ENCODE measurements around the gene ARSB. TPM values are rescaled to one million over a fixed set of nuclear protein-coding genes. Genes with fewer than 3 reads are reported as not detected.

The ARSB gene
- total RNA-seq, 1 experiment from 2014 or later, result 5.2 TPM

GRCh38 chr5:78777901-78778300, 207.2 kb downstream of the ARSB start:
- DNase-seq (ENCODE audit: unreplicated experiment), result no peak
- intact Hi-C loops (cut with micrococcal nuclease), result no loop called here
- no peak for TF ChIP-seq CTCF (IDR thresholded peaks at IDR 0.05; ENCODE audit: unreplicated experiment)
- POLR2A ChIA-PET, result interaction anchor here (0.7 to 1.2 kb wide), 3 partner anchors 30 to 291 kb away, joined by 3 read pairs; no protein-coding TSS in a partner anchor
- H3K4me1 Mint-ChIP-seq (ENCODE audit: insufficient read depth, unreplicated experiment), result peaks cover 18% of the 10 kb centered on the region
- no peaks in the 10 kb centered on the region for H3K36me3 Mint-ChIP-seq (ENCODE audit: insufficient read depth, unreplicated experiment)
- H3K9me3 Mint-ChIP-seq (ENCODE audit: unreplicated experiment), result no peaks in the 10 kb centered on the region
- BruUV-seq (replicated peaks), result no TSS peak
- no peak overlapping the region for H3K27ac Mint-ChIP-seq (ENCODE audit: low read depth, unreplicated experiment)
- no peaks in the 10 kb centered on the region for H3K27me3 Mint-ChIP-seq (ENCODE audit: insufficient read depth, unreplicated experiment)
- no peak overlapping the region for H3K4me3 Mint-ChIP-seq (ENCODE audit: unreplicated experiment)
- CTCF ChIA-PET, result no interaction called here

- no peaks in the 10 kb centered on the region for H3K9me3 Mint-ChIP-seq (ENCODE audit: unreplicated experiment)
- POLR2A ChIA-PET, result no interaction called here
- H3K4me1 Mint-ChIP-seq (ENCODE audit: insufficient read depth, unreplicated experiment), result peaks cover 18% of the 10 kb centered on the region
- CTCF ChIA-PET, result interaction anchor here (0.6 kb wide), 2 partner anchors 73 to 1622 kb away, joined by 3 read pairs; no protein-coding TSS in a partner anchor
- BruUV-seq (replicated peaks), result no TSS peak
- no peak for TF ChIP-seq CTCF (IDR thresholded peaks at IDR 0.05; ENCODE audit: unreplicated experiment)
- H3K27ac Mint-ChIP-seq (ENCODE audit: low read depth, unreplicated experiment), result no peak overlapping the region
- no peak for DNase-seq (ENCODE audit: unreplicated experiment)
- H3K4me3 Mint-ChIP-seq (ENCODE audit: unreplicated experiment), result no peak overlapping the region
- no peaks in the 10 kb centered on the region for H3K27me3 Mint-ChIP-seq (ENCODE audit: insufficient read depth, unreplicated experiment)
- intact Hi-C loops (cut with micrococcal nuclease), result no loop called here
- H3K36me3 Mint-ChIP-seq (ENCODE audit: insufficient read depth, unreplicated experiment), result no peaks in the 10 kb centered on the region
Measured at GRCh38 chr5:78776637-78777036, 208.5 kb downstream of the ARSB start.

GRCh38 chr5:78773655-78774054, 211.5 kb downstream of the ARSB start:
- no TSS peak for BruUV-seq (replicated peaks)
- H3K27me3 Mint-ChIP-seq (ENCODE audit: insufficient read depth, unreplicated experiment), result no peaks in the 10 kb centered on the region
- peaks cover 5% of the 10 kb centered on the region for H3K4me1 Mint-ChIP-seq (ENCODE audit: insufficient read depth, unreplicated experiment)
- H3K4me3 Mint-ChIP-seq (ENCODE audit: unreplicated experiment), result no peak overlapping the region
- POLR2A ChIA-PET, result no interaction called here
- no peak for DNase-seq (ENCODE audit: unreplicated experiment)
- CTCF ChIA-PET, result no interaction called here
- no peak overlapping the region for H3K27ac Mint-ChIP-seq (ENCODE audit: low read depth, unreplicated experiment)
- H3K9me3 Mint-ChIP-seq (ENCODE audit: unreplicated experiment), result no peaks in the 10 kb centered on the region
- no peak for TF ChIP-seq CTCF (IDR thresholded peaks at IDR 0.05; ENCODE audit: unreplicated experiment)
- intact Hi-C loops (cut with micrococcal nuclease), result no loop called here
- no peaks in the 10 kb centered on the region for H3K36me3 Mint-ChIP-seq (ENCODE audit: insufficient read depth, unreplicated experiment)

GRCh38 chr5:78771260-78772205, 213.6 kb downstream of the ARSB start:
- Mint-ChIP-seq H3K36me3 (ENCODE audit: insufficient read depth, unreplicated experiment) (no peaks in the 10 kb centered on the region), H3K9me3 (ENCODE audit: unreplicated experiment) (no peaks in the 10 kb centered on the region), H3K4me1 (ENCODE audit: insufficient read depth, unreplicated experiment) (no peaks in the 10 kb centered on the region), H3K27ac (ENCODE audit: low read depth, unreplicated experiment) (no peak overlapping the region), H3K27me3 (ENCODE audit: insufficient read depth, unreplicated experiment) (no peaks in the 10 kb centered on the region), H3K4me3 (ENCODE audit: unreplicated experiment) (no peak overlapping the region)
- no peak for DNase-seq (ENCODE audit: unreplicated experiment)
- intact Hi-C loops (cut with micrococcal nuclease), result no loop called here
- POLR2A ChIA-PET, result no interaction called here
- CTCF ChIA-PET, result no interaction called here
- no TSS peak for BruUV-seq (replicated peaks)
- no peak for TF ChIP-seq CTCF (IDR thresholded peaks at IDR 0.05; ENCODE audit: unreplicated experiment)
